NB4 (cell line): ENCODE measurements around the gene CAMTA1.

ENCODE experiments used
- DNase-seq: peaks from one replicate; pipeline ENCODE4 v3.0.0; 2010; ENCODE audit warnings: low read depth
- H3K4me3 ChIP-seq: one replicate; pipeline ENCODE4 v1.5.1; 2011; ENCODE audit warnings: mild to moderate bottlenecking, low read depth, low read length, moderate library complexity
- CTCF ChIP-seq: IDR thresholded peaks from one replicate; pipeline ENCODE4 v1.5.1; 2012; ENCODE audit warnings: low read depth, low read length
- MYC ChIP-seq: IDR thresholded peaks from 2 replicates; pipeline ENCODE4 v1.6.1; 2011; ENCODE audit warnings: low read depth, low read length
- POLR2A ChIP-seq: IDR thresholded peaks from 2 replicates; pipeline ENCODE4 v1.6.1; 2011; ENCODE audit warnings: mild to moderate bottlenecking; ENCODE audit not compliant: insufficient read length; ENCODE audit errors: extremely low read depth
- TF ChIP-seq, protein P1 (sequence below): IDR thresholded peaks from 2 replicates; pipeline ENCODE4 v1.6.1; 2011; ENCODE audit warnings: low read depth, low read length

The CAMTA1 gene

DNA sequence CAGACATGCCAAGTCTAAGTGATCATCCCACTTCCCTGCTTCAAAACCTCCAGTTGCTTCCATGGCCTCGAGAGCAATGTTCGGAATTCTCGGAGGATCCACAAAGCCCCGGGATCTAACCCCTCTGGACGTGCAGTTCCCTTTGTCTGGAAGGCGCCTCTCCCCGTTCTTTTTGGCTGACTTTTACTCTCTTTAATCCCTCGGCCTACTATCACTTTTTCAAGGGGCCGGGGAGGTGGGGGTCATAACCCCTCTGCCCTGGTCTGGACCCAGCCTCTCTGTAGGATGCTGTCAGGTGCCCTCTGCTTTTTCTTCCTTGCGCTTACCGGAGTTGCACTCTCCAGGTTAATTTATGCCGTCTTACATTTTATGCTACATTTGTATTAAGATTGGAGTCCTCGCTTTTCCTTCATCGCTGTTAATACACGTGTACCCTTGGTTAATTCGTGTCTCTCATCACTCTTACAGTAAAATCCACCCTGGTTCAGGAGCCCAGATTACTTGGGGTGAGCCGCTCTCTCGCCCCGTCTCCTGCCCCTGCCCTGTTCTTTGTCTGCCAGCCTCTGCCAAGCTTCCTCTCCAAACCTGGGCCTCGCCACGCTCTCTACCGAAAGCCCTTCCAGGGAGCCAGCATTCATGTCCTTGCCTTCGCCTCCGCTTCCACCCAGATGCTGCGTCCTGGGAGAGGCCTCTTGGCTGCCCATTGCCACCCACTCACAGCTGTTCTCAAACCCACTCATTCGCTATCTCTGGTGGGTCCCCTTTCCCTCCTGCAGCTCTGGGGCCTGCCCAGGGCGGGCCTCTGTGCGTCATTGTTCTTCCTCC is 448.6 kb downstream of the CAMTA1 start:
- TF ChIP-seq MYC (no peak), CTCF (no peak), POLR2A (no peak)
- TF ChIP-seq, protein P1, sequence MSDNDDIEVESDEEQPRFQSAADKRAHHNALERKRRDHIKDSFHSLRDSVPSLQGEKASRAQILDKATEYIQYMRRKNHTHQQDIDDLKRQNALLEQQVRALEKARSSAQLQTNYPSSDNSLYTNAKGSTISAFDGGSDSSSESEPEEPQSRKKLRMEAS = no peak
- H3K4me3 ChIP-seq = no peak overlapping the region
- DNase-seq = no peak

DNA sequence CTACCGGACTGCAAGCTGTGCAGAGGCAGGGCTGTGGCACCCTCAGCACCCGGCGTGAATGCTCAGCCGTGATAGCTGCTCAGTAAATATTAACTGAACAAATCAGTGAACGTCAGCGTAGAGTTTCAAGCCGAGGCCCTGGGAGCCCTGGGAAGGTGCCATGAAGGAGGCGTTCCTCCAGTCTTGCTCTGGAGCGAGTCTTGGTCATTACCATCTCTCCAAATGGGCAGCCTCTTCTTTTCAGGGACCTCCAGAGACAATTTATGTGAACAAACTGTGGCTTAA is 449.2 kb downstream of the CAMTA1 start:
- DNase-seq = no peak
- no peak for TF ChIP-seq POLR2A
- no peak for TF ChIP-seq CTCF
- TF ChIP-seq, protein P1 = no peak
- TF ChIP-seq MYC = no peak
- H3K4me3 ChIP-seq = no peak overlapping the region

DNA sequence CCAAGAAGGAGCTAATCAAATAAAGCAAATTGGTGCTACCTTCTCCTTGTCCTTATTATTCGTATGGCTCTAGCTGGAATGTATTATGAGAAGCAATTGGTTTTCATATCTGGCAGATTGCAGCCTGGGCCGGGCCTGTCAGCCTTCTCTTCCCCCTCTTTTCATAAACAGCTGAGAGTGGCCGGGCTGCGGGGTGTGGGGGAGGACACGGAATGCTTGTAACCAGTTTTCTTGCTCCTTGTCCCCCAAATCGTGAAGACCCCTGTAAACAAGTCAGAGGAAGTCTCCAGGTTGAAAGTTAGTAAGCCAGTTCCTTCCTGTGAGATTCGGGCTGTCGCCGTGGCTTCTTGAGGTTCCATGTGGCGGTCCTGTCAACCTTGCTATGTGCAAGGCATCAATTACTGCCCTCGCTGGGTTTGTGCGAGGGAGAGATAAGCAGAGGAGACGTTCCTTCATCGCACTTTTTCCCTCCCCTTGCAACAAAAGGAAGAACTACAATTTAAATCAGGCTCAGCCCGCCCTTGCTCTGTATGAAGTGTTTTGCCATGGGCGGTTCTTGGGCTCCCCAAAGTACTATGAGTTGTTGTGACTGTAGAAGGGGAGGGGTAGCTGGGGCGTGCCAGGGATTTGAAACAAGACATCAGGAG is 450.7 kb downstream of the CAMTA1 start:
- DNase-seq = no peak
- TF ChIP-seq CTCF = no peak
- TF ChIP-seq POLR2A = no peak
- TF ChIP-seq MYC = no peak
- TF ChIP-seq, protein P1 = no peak
- H3K4me3 ChIP-seq = no peak overlapping the region

DNA sequence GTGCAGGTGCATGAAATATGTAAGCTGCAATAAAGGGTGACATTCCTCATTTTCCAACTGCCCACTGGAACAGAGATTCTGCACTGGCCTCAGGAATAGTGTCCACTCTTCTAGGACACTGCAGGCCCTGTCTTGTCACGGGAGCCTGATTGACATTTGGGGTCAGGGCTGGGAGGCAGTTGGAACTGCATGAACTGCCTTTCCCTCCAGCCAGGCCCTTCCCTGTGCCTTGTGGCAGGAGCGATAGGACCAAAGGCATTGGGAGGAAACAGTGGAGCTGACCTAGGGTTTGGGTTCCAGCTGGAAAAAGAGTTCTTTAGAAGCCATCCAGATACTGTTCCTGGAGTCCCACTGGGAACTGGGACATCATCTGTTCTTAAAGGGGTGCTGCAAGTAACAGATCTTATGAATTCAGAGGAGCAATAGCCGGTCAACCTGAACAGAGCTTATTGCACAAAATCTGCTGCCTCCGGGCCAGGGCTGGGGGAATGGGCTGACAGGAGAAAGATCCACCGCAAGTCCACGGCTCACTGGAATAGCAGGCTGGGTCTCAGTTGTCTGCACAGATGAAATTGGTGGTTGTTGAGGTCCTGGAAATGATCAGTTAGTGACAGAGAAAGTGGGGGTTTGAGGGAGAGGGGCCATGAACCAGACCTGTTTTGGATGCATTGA is 451.7 kb downstream of the CAMTA1 start:
- TF ChIP-seq POLR2A = no peak
- no peak for TF ChIP-seq MYC
- TF ChIP-seq CTCF = no peak
- TF ChIP-seq, protein P1 = no peak
- no peak for DNase-seq

GRCh38 chr1:7247158-7247557 is 461.9 kb downstream of the CAMTA1 start:
- no peak for DNase-seq
- no peak overlapping the region for H3K4me3 ChIP-seq
- TF ChIP-seq, protein P1 = no peak

More for the DNA sequence above, 451.7 kb downstream of the CAMTA1 start:
- H3K4me3 ChIP-seq = no peak overlapping the region
